ENCODE results near the gene PPIG. TPM values are rescaled to one million over a fixed set of nuclear protein-coding genes. Genes with fewer than 3 reads are reported as not detected.

PPIG gene
- total RNA-seq, 2 experiments from 2014 or later: 83.4 to 87.8 TPM

DNA sequence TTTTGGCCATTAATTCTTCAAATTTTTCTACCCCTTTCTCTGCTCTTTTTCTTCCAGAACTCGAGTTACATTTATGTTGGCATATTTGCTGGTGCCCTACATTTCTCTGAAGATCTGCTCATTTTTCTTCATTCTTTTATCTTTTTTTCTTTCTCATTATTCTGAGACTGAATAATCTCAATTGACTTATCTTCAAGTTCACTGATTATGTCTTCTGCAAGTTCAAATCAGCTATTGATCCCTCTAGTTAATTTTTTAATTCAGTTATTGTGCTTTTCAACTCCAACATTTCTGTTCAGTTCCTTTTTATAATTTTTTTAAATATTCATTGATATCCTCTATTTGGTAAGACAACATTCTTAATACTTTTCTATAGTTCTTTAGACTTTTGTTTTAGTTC lies 106.8 kb downstream of the PPIG start:
- ChIA-PET POLR2A (interaction anchor here (0.6 kb wide), 1 partner anchor 193 kb away, joined by 3 read pairs; no protein-coding TSS in a partner anchor), CTCF (interaction anchor here (0.8 kb wide), 1 partner anchor 27 kb away, joined by 4 read pairs; no protein-coding TSS in a partner anchor)
- intact Hi-C loops (cut with DNase I, micrococcal nuclease): loop anchor here (5.0 to 10.0 kb wide), 6 partner anchors 106 to 1744 kb away; partner anchors contain the start of genes BBS5 (in 2 of the 2), DCAF17 (in 1 of the 2), METTL5 (in 1 of the 2) and METTL8 (in 1 of the 2)
- H3K4me3 ChIP-seq (ENCODE audit: low read length): no peak overlapping the region
- DNase-seq (no peak), ATAC-seq (ENCODE audit: poor library complexity) (no peak)
- peaks cover 9% of the 10 kb centered on the region for H3K9me3 Mint-ChIP-seq
- peaks cover 18% of the 10 kb centered on the region for H3K4me1 Mint-ChIP-seq (ENCODE audit: low read depth)
- peaks cover 8% of the 10 kb centered on the region for H3K36me3 Mint-ChIP-seq (ENCODE audit: low read depth)
- no peak overlapping the region for H3K27ac ChIP-seq (ENCODE audit: low read depth in 1 of 2, low read length in 2 of 2)
- peaks cover 0 to 4% of the 10 kb centered on the region in 2 experiments for H3K9me3 ChIP-seq (ENCODE audit: control insufficient read depth in 1 of 2, insufficient read depth in 1 of 2, low read length in 2 of 2)
- no peaks in the 10 kb centered on the region for H3K27me3 Mint-ChIP-seq
- peaks cover 0 to 5% of the 10 kb centered on the region in 2 experiments for H3K27me3 ChIP-seq (ENCODE audit: control insufficient read depth in 1 of 2, insufficient read depth in 2 of 2, low read length in 2 of 2)
- peaks cover 18% of the 10 kb centered on the region for H3K4me1 ChIP-seq (ENCODE audit: insufficient read depth, low read length)
- TF ChIP-seq, protein P1, sequence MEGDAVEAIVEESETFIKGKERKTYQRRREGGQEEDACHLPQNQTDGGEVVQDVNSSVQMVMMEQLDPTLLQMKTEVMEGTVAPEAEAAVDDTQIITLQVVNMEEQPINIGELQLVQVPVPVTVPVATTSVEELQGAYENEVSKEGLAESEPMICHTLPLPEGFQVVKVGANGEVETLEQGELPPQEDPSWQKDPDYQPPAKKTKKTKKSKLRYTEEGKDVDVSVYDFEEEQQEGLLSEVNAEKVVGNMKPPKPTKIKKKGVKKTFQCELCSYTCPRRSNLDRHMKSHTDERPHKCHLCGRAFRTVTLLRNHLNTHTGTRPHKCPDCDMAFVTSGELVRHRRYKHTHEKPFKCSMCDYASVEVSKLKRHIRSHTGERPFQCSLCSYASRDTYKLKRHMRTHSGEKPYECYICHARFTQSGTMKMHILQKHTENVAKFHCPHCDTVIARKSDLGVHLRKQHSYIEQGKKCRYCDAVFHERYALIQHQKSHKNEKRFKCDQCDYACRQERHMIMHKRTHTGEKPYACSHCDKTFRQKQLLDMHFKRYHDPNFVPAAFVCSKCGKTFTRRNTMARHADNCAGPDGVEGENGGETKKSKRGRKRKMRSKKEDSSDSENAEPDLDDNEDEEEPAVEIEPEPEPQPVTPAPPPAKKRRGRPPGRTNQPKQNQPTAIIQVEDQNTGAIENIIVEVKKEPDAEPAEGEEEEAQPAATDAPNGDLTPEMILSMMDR (IDR thresholded peaks at IDR 0.05): no peak
- no peaks in the 10 kb centered on the region for H3K36me3 ChIP-seq (ENCODE audit: insufficient read depth, low read length)
- no peak overlapping the region for H3K27ac Mint-ChIP-seq
- H3K4me3 Mint-ChIP-seq: no peak overlapping the region

Other genes with a start within 250 kb of the PPIG start
- gene LRP2, start 221.8 kb upstream of the PPIG start, total RNA-seq: under 1 TPM in 1 of 2 experiments, not detected in 1; 0.03 TPM
- gene BBS5, start 104.9 kb upstream of the PPIG start, total RNA-seq: 1 to 10 TPM; 2.1 to 2.2 TPM
- gene KLHL41, start 74.6 kb upstream of the PPIG start, total RNA-seq: not detected
- 1 to 10 TPM; 6.3 to 7.2 TPM for gene FASTKD1, start 10.5 kb upstream of the PPIG start, total RNA-seq
- 1 to 10 TPM; 2.2 to 3.1 TPM for gene CFAP210, start 110.1 kb downstream of the PPIG start, total RNA-seq
- gene PHOSPHO2, start 110.1 kb downstream of the PPIG start, total RNA-seq: 1 to 10 TPM; 4.5 to 6.5 TPM
- gene KLHL23, start 149.5 kb downstream of the PPIG start, total RNA-seq: under 1 TPM; 0.36 to 0.39 TPM
- gene SSB, start 214.5 kb downstream of the PPIG start, total RNA-seq: 100 to 1,000 TPM; 174 to 181 TPM
- gene METTL5, start 240.6 kb downstream of the PPIG start, total RNA-seq: 10 to 100 TPM; 13.2 to 16.0 TPM
- 10 to 100 TPM; 32.1 to 35.2 TPM for gene UBR3, start 243.1 kb downstream of the PPIG start, total RNA-seq

All from CD4-positive, alpha-beta T cell (primary cell).